Ishikawa (cell line): ENCODE data around the gene CRISP1.

Experiments
- EP300 ChIP-seq: IDR thresholded peaks from 2 replicates; pipeline ENCODE4 v1.6.1; 2012; ENCODE audit warnings: borderline replicate concordance
- RAD21 ChIP-seq: IDR thresholded peaks from 2 replicates; pipeline ENCODE4 v1.6.1; 2012; ENCODE audit warnings: low read depth

GRCh38 chr6:49847673-49848072 lies 18.7 kb downstream of the CRISP1 start:
- TF ChIP-seq RAD21 (no peak), EP300 (no peak)
